Activated CD8-positive, alpha-beta T cell treated with anti-CD3 and anti-CD28 coated beads for 36 hours (primary cell): ENCODE results near the gene TP53I11. TPM values are rescaled to one million over a fixed set of nuclear protein-coding genes. Genes with fewer than 3 reads are reported as not detected.
A peak's percentile ranks its signal among the peaks of the same experiment; 100 is the strongest.

Source experiments
- ATAC-seq: fragments of 200-7000 bp; cut with Tn5 transposase; one replicate; pipeline ENCODE4 v1.10.0; 2021; ENCODE audit warnings: mild to moderate bottlenecking, moderate library complexity
- CTCF ChIA-PET: fragments of 350-600 bp; sonication (Branson Sonifier 250); formaldehyde crosslinking; loops from one replicate; lab custom pipeline; 2021; ENCODE audit warnings: antibody characterized with exemption; lab: Charles Lee
- POLR2A ChIA-PET: fragments of 350-600 bp; sonication (Branson Sonifier 250); formaldehyde crosslinking; loops from one replicate; lab custom pipeline; 2021; ENCODE audit warnings: antibody characterized with exemption; lab: Charles Lee
- DNase-seq: peaks from one replicate; pipeline ENCODE4 v3.0.0-alpha.2; 2020
- H3K27ac Mint-ChIP-seq: one replicate; pipeline ENCODE4 v1.8.0; 2021; ENCODE audit warnings: mild to moderate bottlenecking, mixed read lengths
- H3K27me3 Mint-ChIP-seq: one replicate; pipeline ENCODE4 v1.8.0; 2021; ENCODE audit warnings: mixed read lengths
- H3K36me3 Mint-ChIP-seq: one replicate; pipeline ENCODE4 v1.8.0; 2021; ENCODE audit warnings: low read depth, mixed read lengths
- H3K4me1 Mint-ChIP-seq: one replicate; pipeline ENCODE4 v1.8.0; 2021; ENCODE audit warnings: low read depth, mixed read lengths
- H3K4me3 Mint-ChIP-seq: one replicate; pipeline ENCODE4 v1.8.0; 2021; ENCODE audit warnings: mild to moderate bottlenecking, moderate library complexity, mixed read lengths
- H3K9me3 Mint-ChIP-seq: one replicate; pipeline ENCODE4 v1.8.0; 2021; ENCODE audit warnings: mixed read lengths
- intact Hi-C: fragments of 100-400 bp; cut with micrococcal nuclease; formaldehyde crosslinking; loops from one replicate; pipeline ENCODE4 v1.10.0; 2022
- total RNA-seq, 2 experiments: library from RNA; stranded (reverse); gene quantifications; one replicate each; pipeline ENCODE4 v1.2.3, GENCODE V29; 2021
- TF ChIP-seq, protein P1 (sequence below): fragments of 200-600 bp; IDR thresholded peaks from one replicate; pipeline ENCODE4 v1.8.0; 2022; ENCODE audit warnings: antibody characterized with exemption, mild to moderate bottlenecking

The TP53I11 gene
- total RNA-seq, 2 experiments from 2014 or later = 15.2 to 17.5 TPM

DNA sequence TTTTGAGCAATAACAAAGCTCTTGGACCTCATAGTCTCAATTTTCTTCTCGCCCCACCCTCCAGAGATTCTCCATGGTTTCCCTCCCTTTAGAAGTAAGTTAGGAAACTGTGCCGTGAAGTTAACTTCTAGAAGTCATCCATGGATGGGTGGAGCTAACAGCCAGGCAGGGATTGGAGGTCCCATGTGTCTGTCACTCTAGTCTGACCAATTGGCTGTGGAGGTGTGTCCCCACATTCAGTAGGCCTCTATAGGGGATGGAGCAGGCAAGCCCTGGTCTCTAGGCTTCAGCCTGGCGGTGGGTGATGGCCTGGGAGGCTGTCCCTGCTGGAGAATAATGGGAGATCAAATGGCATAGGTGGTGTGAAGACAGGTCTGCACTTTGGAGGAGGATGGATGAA is 50.7 kb downstream of the TP53I11 start:
- intact Hi-C loops = loop anchor here (10.0 kb wide), 2 partner anchors 275 to 345 kb away; no protein-coding TSS in a partner anchor
- Mint-ChIP-seq H3K4me3 (no peak overlapping the region), H3K27ac (no peak overlapping the region), H3K9me3 (peaks cover 4% of the 10 kb centered on the region), H3K36me3 (no peaks in the 10 kb centered on the region), H3K4me1 (no peaks in the 10 kb centered on the region), H3K27me3 (no peaks in the 10 kb centered on the region)
- ChIA-PET CTCF (interaction anchor here (0.8 to 3.6 kb wide), 2 partner anchors 11 to 124 kb away, joined by 3 to 18 read pairs; no protein-coding TSS in a partner anchor), POLR2A (interaction anchor here (0.6 kb wide), 1 partner anchor 11 kb away, joined by 3 read pairs; no protein-coding TSS in a partner anchor)
- peak; percentile 46 for DNase-seq
- TF ChIP-seq, protein P1, sequence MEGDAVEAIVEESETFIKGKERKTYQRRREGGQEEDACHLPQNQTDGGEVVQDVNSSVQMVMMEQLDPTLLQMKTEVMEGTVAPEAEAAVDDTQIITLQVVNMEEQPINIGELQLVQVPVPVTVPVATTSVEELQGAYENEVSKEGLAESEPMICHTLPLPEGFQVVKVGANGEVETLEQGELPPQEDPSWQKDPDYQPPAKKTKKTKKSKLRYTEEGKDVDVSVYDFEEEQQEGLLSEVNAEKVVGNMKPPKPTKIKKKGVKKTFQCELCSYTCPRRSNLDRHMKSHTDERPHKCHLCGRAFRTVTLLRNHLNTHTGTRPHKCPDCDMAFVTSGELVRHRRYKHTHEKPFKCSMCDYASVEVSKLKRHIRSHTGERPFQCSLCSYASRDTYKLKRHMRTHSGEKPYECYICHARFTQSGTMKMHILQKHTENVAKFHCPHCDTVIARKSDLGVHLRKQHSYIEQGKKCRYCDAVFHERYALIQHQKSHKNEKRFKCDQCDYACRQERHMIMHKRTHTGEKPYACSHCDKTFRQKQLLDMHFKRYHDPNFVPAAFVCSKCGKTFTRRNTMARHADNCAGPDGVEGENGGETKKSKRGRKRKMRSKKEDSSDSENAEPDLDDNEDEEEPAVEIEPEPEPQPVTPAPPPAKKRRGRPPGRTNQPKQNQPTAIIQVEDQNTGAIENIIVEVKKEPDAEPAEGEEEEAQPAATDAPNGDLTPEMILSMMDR = no peak
- peak; percentile 71 for ATAC-seq

DNA sequence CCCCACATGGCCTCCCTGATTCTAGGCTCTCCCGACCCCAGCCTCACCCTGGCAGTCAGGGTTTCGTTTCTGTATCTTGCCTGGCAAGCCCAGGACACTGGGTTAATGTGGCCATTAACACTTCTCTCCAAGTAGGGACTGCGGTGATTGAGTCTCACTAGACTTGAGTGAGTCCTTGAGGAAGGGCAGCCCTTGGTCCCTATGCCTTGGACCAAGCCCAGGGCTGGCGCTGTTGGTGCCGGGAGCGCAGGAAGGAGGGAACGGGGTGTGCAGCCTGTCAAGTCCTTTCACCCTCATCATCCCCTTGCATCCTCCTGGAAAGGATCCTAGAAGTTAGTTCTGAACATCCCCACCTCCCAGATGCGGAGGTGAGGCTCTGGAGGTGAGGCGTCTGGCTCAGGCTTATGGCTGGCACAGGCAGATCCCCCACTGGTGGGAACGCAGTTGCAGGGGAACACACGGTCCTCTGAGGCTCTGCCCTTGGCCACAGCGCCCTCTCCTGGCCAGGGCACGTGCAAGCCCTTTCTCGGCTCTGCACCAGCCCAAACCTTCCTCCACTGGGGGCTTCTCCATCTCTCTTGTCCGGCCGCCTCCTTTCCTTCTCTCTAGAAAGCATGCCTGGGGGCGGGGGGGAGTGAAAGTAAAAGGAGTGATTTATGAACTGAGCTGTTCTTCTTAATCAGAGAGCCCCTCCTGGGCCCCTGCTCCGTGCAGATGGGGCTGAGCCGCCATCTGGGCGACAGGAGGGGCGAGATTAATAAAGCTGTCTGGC is 56.7 kb downstream of the TP53I11 start:
- ATAC-seq = peak; percentile 89
- Mint-ChIP-seq H3K27ac (no peak overlapping the region), H3K36me3 (no peaks in the 10 kb centered on the region), H3K4me3 (no peak overlapping the region), H3K9me3 (peaks cover 3% of the 10 kb centered on the region), H3K27me3 (no peaks in the 10 kb centered on the region), H3K4me1 (no peaks in the 10 kb centered on the region)
- peak; percentile 69 for DNase-seq
- intact Hi-C loops = loop anchor here (5.0 to 10.0 kb wide), 4 partner anchors 117 to 339 kb away; no protein-coding TSS in a partner anchor
- TF ChIP-seq, protein P1 = peak; percentile 84
- POLR2A ChIA-PET = no interaction called here
- CTCF ChIA-PET = interaction anchor here (0.6 to 2.6 kb wide), 28 partner anchors 8 to 337 kb away, joined by 3 to 15 read pairs (median 4); no protein-coding TSS in a partner anchor

DNA sequence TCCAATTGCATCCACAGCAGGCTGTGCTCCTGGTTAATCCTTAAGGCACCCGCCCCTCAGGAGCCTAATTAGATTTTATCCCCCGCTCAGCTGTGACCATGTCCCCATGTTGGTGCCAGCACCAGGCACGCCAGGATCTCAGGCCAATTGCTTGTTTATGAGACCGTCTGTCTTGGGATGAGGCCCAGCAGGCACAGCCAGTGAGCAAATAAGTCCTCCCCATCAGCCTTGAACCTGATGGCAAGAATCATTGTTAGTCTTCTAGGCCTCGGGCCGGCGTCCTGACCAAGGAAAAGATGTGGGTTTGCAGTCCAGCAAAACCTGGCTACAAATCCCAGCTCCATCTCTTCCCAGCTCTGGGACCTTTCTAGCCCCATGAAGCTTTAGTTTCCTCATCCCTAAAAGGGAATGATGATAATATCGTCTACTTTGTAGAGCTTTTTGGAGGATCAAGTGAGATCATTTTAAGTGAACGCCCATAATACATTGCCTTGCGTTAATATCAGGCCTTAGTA is 57.3 kb downstream of the TP53I11 start:
- no peaks in the 10 kb centered on the region for H3K9me3 Mint-ChIP-seq
- TF ChIP-seq, protein P1 = no peak
- intact Hi-C loops = loop anchor here (5.0 to 10.0 kb wide), 4 partner anchors 116 to 339 kb away; no protein-coding TSS in a partner anchor
- H3K36me3 Mint-ChIP-seq = no peaks in the 10 kb centered on the region
- DNase-seq (no peak), ATAC-seq (no peak)
- H3K27me3 Mint-ChIP-seq = no peaks in the 10 kb centered on the region
- ChIA-PET CTCF (interaction anchor here (0.6 to 2.3 kb wide), 6 partner anchors 18 to 336 kb away, joined by 3 to 11 read pairs (median 4); no protein-coding TSS in a partner anchor), POLR2A (no interaction called here)
- no peaks in the 10 kb centered on the region for H3K4me1 Mint-ChIP-seq
- no peak overlapping the region for H3K27ac Mint-ChIP-seq
- no peak overlapping the region for H3K4me3 Mint-ChIP-seq

DNA sequence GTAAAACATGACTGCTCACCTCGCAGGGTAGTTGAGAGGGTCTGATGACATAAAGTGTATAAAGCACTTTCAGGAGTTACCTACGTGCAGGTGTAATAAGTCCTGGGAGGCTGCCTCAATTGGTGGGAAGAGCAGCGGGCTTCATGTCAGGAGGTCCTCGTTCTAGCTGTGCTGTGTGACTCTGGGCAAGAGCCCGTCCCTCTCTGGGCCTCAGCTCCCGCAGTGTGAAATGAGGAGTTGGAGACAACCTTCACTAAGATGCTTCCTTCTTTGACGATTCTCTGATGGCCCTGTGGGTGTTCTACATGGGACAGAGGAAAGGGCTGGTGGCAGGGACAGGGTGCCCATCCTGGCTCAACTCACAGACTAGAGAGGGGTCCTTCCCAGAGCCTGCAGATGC is 57.8 kb downstream of the TP53I11 start:
- Mint-ChIP-seq H3K36me3 (no peaks in the 10 kb centered on the region), H3K4me3 (no peak overlapping the region), H3K9me3 (no peaks in the 10 kb centered on the region), H3K27me3 (no peaks in the 10 kb centered on the region), H3K27ac (no peak overlapping the region), H3K4me1 (no peaks in the 10 kb centered on the region)
- ATAC-seq (no peak), DNase-seq (no peak)
- intact Hi-C loops = loop anchor here (5.0 to 10.0 kb wide), 4 partner anchors 116 to 338 kb away; no protein-coding TSS in a partner anchor
- ChIA-PET POLR2A (no interaction called here), CTCF (interaction anchor here (1.0 to 2.3 kb wide), 4 partner anchors 19 to 271 kb away, joined by 3 to 11 read pairs (median 6); no protein-coding TSS in a partner anchor)
- TF ChIP-seq, protein P1 = no peak
